Lung (tissue), 16 donors: ENCODE measurements around the gene NCKAP5L. TPM values are rescaled to one million over a fixed set of nuclear protein-coding genes. Genes with fewer than 3 reads are reported as not detected.

Experiments
- ATAC-seq: fragments of 200-7000 bp; cut with Tn5 transposase; one replicate; pipeline ENCODE4 v1.9.1; 2020; ENCODE audit warnings: moderate number of reproducible peaks; ENCODE audit not compliant: insufficient read depth, low FRiP score
- DNase-seq, 3 donors: peaks; one replicate each; pipeline ENCODE4 v3.0.0-alpha.2; 2013 to 2017
- H3K27ac ChIP-seq, 2 donors: one replicate each; pipeline ENCODE4 v1.5.1; 2013; ENCODE audit warnings: mild to moderate bottlenecking in 2 of 2, moderate library complexity in 2 of 2, control low read depth in 1 of 2, inconsistent platforms in 1 of 2, low read depth in 1 of 2, low read length in 1 of 2
- H3K27me3 ChIP-seq, 3 donors: one replicate each; pipeline ENCODE4 v1.5.1; 2013; ENCODE audit warnings: low read length in 2 of 3; ENCODE audit not compliant: control insufficient read depth in 3 of 3, insufficient read depth in 3 of 3
- H3K36me3 ChIP-seq, 4 donors: one replicate each; pipeline ENCODE4 v1.5.1; 2013; ENCODE audit warnings: low read length in 4 of 4, mild to moderate bottlenecking in 1 of 4, moderate library complexity in 1 of 4; ENCODE audit not compliant: control insufficient read depth in 4 of 4, insufficient read depth in 4 of 4
- H3K4me1 ChIP-seq, 5 donors: one replicate each; pipeline ENCODE4 v1.5.1; 2013; ENCODE audit warnings: low read length in 5 of 5, mild to moderate bottlenecking in 2 of 5, moderate library complexity in 1 of 5; ENCODE audit not compliant: control insufficient read depth in 5 of 5, insufficient read depth in 5 of 5
- H3K4me3 ChIP-seq: one replicate; pipeline ENCODE4 v1.5.1; 2013; ENCODE audit warnings: mild to moderate bottlenecking, control low read depth, moderate library complexity
- H3K9ac ChIP-seq, 2 donors: one replicate each; pipeline ENCODE4 v1.5.1; 2013; ENCODE audit warnings: low read length in 2 of 2, control low read depth in 1 of 2; ENCODE audit not compliant: insufficient read depth in 1 of 2
- H3K9me3 ChIP-seq, 4 donors: one replicate each; pipeline ENCODE4 v1.5.1; 2013; ENCODE audit warnings: low read length in 3 of 4, mild to moderate bottlenecking in 1 of 4, moderate library complexity in 1 of 4; ENCODE audit not compliant: control insufficient read depth in 4 of 4, insufficient read depth in 3 of 4
- WGBS, 2 donors: extraction: QIAGEN DNeasy Blood & Tissue Kit; methylation state at CpG; one replicate each; pipeline ENCODE4 v1.1.7; 2013; 5-methylcytosine and 5-hydroxymethylcytosine counted together
- long read RNA-seq, 5 donors: transcript quantifications; one replicate each; lab custom pipeline, GENCODE V29; 2026
- polyA plus RNA-seq, 2 donors: library from polyadenylated mRNA; stranded (reverse); fragments of 200-250 nt; gene quantifications; one replicate each; pipeline ENCODE4 v1.2.1, GENCODE V29; 2013
- total RNA-seq, 2 donors: library from RNA; depleted of rRNA in 1 of 2; stranded (reverse); fragments of >200 nt in 1 of 2; gene quantifications; one replicate each; pipeline ENCODE4 v1.2.1, GENCODE V29; 2014 to 2021
- TF ChIP-seq, protein P1 (sequence below): IDR thresholded peaks from 2 replicates; pipeline ENCODE4 v1.5.1; 2012; ENCODE audit warnings: mild to moderate bottlenecking; ENCODE audit errors: control extremely low read depth, extremely low read depth
- donor health status: control.
- donor health status: control.
- donor health status: Bipolar disorder and iron deficiency.
- donor health status: healthy.
- donor health status: DM: yes; HTN: yes; CAD: no.

Gene NCKAP5L, protein sequence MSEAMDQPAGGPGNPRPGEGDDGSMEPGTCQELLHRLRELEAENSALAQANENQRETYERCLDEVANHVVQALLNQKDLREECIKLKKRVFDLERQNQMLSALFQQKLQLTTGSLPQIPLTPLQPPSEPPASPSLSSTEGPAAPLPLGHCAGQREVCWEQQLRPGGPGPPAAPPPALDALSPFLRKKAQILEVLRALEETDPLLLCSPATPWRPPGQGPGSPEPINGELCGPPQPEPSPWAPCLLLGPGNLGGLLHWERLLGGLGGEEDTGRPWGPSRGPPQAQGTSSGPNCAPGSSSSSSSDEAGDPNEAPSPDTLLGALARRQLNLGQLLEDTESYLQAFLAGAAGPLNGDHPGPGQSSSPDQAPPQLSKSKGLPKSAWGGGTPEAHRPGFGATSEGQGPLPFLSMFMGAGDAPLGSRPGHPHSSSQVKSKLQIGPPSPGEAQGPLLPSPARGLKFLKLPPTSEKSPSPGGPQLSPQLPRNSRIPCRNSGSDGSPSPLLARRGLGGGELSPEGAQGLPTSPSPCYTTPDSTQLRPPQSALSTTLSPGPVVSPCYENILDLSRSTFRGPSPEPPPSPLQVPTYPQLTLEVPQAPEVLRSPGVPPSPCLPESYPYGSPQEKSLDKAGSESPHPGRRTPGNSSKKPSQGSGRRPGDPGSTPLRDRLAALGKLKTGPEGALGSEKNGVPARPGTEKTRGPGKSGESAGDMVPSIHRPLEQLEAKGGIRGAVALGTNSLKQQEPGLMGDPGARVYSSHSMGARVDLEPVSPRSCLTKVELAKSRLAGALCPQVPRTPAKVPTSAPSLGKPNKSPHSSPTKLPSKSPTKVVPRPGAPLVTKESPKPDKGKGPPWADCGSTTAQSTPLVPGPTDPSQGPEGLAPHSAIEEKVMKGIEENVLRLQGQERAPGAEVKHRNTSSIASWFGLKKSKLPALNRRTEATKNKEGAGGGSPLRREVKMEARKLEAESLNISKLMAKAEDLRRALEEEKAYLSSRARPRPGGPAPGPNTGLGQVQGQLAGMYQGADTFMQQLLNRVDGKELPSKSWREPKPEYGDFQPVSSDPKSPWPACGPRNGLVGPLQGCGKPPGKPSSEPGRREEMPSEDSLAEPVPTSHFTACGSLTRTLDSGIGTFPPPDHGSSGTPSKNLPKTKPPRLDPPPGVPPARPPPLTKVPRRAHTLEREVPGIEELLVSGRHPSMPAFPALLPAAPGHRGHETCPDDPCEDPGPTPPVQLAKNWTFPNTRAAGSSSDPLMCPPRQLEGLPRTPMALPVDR (N-terminal part only)
- 10 to 100 TPM; 20.9 to 30.8 TPM for total RNA-seq
- 10 to 100 TPM; 15.7 to 19.2 TPM for polyA plus RNA-seq
- long read RNA-seq, donor 1, full-length matches to known transcripts: 3 of 21 reads
- long read RNA-seq, donor 1, partial matches to known transcripts: 18 of 21 reads
- long read RNA-seq, donor 1, other reads (novel, unspliced or antisense): 0 of 21 reads
- long read RNA-seq, donor 2: 0 reads
- long read RNA-seq, donor 3, full-length matches to known transcripts: 2 of 10 reads
- long read RNA-seq, donor 3, partial matches to known transcripts: 8 of 10 reads
- long read RNA-seq, donor 3, other reads (novel, unspliced or antisense): 0 of 10 reads
- long read RNA-seq, donor 4: 0 reads
- long read RNA-seq, donor 5, full-length matches to known transcripts: 3 of 19 reads
- long read RNA-seq, donor 5, partial matches to known transcripts: 16 of 19 reads
- long read RNA-seq, donor 5, other reads (novel, unspliced or antisense): 0 of 19 reads

DNA sequence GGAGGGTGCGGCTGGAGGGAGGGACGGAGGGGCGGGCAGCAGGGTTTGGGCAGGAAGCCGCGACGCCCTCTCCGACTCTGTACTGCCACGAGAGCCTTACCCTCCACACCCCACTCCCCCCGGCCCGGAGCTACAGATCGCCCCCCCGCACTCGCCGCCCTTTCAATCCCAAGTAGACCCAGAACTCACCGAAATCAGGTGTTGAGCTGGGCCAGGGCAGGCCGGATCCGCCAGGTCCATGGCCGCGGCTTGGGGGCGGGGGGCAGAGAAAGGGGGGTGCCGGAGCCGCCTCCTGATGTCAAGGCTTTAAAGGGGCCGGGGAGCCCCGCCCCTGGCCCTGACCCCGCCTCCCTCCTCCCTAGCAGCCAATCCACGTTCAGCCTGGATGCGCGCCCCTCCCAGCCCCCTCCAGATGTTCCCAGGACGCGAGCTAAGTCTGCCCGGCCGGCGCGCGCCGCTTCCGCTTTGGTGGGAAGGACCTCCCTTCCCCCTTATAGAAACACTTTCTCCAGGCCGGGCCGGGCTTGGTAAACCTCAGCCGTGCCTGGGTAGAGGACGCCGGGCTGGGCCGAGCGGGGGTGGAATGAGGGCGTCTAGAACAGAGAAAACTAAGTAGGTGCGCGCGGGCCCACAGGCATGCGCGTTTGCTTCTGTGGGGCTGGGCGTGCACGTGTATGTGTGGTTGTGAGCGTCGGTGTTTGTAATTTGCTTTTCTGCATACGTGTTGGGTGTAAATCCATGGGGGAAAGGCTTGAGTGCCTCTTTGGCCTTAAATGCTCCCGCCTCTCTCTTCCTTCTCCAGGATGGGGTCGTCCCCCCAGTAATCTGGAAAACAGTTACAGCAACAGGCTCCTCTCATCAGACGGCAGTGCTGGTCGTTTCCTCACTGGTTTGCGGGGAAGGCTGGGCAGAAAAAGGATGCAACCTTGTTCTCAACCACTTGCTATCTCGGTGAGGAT, at the start of gene NCKAP5L:
TSS of gene NCKAP5L (minus strand) at position 281 of the 959 bp plus-strand sequence. CDS start 24,369 bp downstream, outside the sequence.
- Histone ChIP-seq H3K4me1 (peaks cover 12 to 38% (median 22%) of the 10 kb centered on the region in 5 donors), H3K27me3 (no peaks in the 10 kb centered on the region), H3K9me3 (no peaks in the 10 kb centered on the region), H3K27ac (peak within 1 kb of the TSS; percentile 95 to 96), H3K4me3 (peak within 1 kb of the TSS; percentile 71), H3K36me3 (peaks cover 0 to 2% (median 1%) of the 10 kb centered on the region in 4 donors), H3K9ac (peak within 1 kb of the TSS; percentile 59 to 72)
- peak; percentile 98 for DNase-seq
- peak; percentile 98 for ATAC-seq
- 0 to 1% methylated on average over 59 to 61 of the region's 61 CpGs for WGBS, 2 donors
- TF ChIP-seq, protein P1, sequence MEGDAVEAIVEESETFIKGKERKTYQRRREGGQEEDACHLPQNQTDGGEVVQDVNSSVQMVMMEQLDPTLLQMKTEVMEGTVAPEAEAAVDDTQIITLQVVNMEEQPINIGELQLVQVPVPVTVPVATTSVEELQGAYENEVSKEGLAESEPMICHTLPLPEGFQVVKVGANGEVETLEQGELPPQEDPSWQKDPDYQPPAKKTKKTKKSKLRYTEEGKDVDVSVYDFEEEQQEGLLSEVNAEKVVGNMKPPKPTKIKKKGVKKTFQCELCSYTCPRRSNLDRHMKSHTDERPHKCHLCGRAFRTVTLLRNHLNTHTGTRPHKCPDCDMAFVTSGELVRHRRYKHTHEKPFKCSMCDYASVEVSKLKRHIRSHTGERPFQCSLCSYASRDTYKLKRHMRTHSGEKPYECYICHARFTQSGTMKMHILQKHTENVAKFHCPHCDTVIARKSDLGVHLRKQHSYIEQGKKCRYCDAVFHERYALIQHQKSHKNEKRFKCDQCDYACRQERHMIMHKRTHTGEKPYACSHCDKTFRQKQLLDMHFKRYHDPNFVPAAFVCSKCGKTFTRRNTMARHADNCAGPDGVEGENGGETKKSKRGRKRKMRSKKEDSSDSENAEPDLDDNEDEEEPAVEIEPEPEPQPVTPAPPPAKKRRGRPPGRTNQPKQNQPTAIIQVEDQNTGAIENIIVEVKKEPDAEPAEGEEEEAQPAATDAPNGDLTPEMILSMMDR: no peak

DNA sequence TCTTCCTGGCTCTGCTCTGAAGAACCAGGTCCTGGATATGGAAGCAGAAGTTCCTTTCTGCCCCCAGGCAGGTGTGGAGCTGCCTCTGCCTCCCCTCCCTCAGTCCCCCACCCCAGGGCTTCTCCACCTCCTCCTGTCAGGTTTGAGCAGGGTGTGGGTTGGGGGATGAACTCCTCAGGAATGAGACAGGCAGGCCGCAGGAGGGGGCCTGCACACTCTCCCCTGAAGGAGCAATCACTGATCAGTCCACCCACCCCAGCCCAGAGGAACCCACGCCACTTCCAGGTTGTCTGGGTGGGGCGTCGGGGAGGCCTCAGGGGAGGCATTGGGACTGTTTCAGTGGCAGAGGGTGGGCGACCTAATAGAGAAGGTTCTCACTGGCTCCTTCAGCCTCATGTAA, 48.9 kb upstream of the NCKAP5L start:
- H3K4me1 ChIP-seq: peaks cover 0 to 25% (median 13%) of the 10 kb centered on the region in 5 donors
- H3K36me3 ChIP-seq: no peaks in the 10 kb centered on the region
- peaks cover 0 to 5% (median 0%) of the 10 kb centered on the region in 4 donors for H3K9me3 ChIP-seq
- no peak for ATAC-seq
- WGBS, 2 donors: 73 to 81% methylated on average over 5 of the region's 5 CpGs
- no peak overlapping the region for H3K27ac ChIP-seq
- no peak overlapping the region for H3K4me3 ChIP-seq
- no peaks in the 10 kb centered on the region for H3K27me3 ChIP-seq
- TF ChIP-seq, protein P1: no peak
- H3K9ac ChIP-seq: no peak overlapping the region
- no peak for DNase-seq
